ENCODE data around the gene NOP53. TPM values are rescaled to one million over a fixed set of nuclear protein-coding genes. Genes with fewer than 3 reads are reported as not detected.
A peak's percentile ranks its signal among the peaks of the same experiment; 100 is the strongest.

The NOP53 gene
- total and polyA plus RNA-seq, 2 of the 13 experiments (the other 11 are each of a cell fraction or from before 2014, with no cell fraction given), result 53.9 to 141 TPM

GRCh38 chr19:47760632-47760999, 15.3 kb downstream of the NOP53 start:
- no peaks in the 10 kb centered on the region for H3K9me3 ChIP-seq (ENCODE audit: low read length)
- H3K9ac ChIP-seq (ENCODE audit: insufficient read depth, low read depth, low read length), result no peak overlapping the region
- ChIA-PET CTCF (ENCODE audit: low intra/inter-chr PET ratio, low total read pairs) (no interaction called here), POLR2A (no interaction called here)
- ATAC-seq (no peak), FAIRE-seq (no peak), DNase-seq (ENCODE audit: low spot score) (no peak)
- no TSS peak for BruUV-seq (replicated peaks)
- H3K36me3 ChIP-seq (replicated peaks in 1 of 2; ENCODE audit: control insufficient read depth in 1 of 2, insufficient read depth in 2 of 2, low read length in 2 of 2), result peaks cover 7 to 22% of the 10 kb centered on the region in 2 experiments; a peak in 4 of 5 replicates
- no peaks in the 10 kb centered on the region for H3K79me2 ChIP-seq (ENCODE audit: insufficient read depth, low read length)
- H4K20me1 ChIP-seq (ENCODE audit: insufficient read depth, low read length), result 0 out of 2 replicates have a peak, but pooled peaks cover 5% of the 10 kb centered on the region
- H3K4me2 ChIP-seq (ENCODE audit: low read depth, low read length), result no peak overlapping the region
- in situ Hi-C loops (cut with HindIII; ENCODE audit: extremely low pct_ligation_motif_present, low pct_unique_long_range_greater_than_20kb), result no loop called here
- TF ChIP-seq MAFG (CRISPR knock-in tag; IDR thresholded peaks at IDR 0.05) (no peak), RXRB (CRISPR knock-in tag; IDR thresholded peaks at IDR 0.05; ENCODE audit: borderline replicate concordance) (no peak), NPAS2 (CRISPR knock-in tag; IDR thresholded peaks at IDR 0.05; ENCODE audit: borderline replicate concordance) (no peak), ZNF770 (CRISPR knock-in tag; IDR thresholded peaks at IDR 0.05) (peak; percentile 88), EED (CRISPR knock-in tag; IDR thresholded peaks at IDR 0.05) (no peak)
- H2AFZ ChIP-seq (ENCODE audit: low read length), result no peak overlapping the region
- no peak overlapping the region for H3K4me3 ChIP-seq (replicated peaks in 1 of 3; ENCODE audit: insufficient read depth in 1 of 3, low read depth in 2 of 3, low read length in 3 of 3)
- intact Hi-C loops (cut with micrococcal nuclease; ENCODE audit: unreplicated experiment), result no loop called here
- peaks cover 55% of the 10 kb centered on the region for H3K4me1 ChIP-seq (ENCODE audit: insufficient read depth, low read length)
- WGBS (ENCODE audit: low lambda C conversion rate), result 77% methylated on average over 5 of the region's 5 CpGs
- no peaks in the 10 kb centered on the region for H3K27me3 ChIP-seq (ENCODE audit: control insufficient read depth in 1 of 2, insufficient read depth in 2 of 2, low read length in 2 of 2)
- H3K27ac ChIP-seq (ENCODE audit: extremely low read length, insufficient read depth, low read length), result no peak overlapping the region

DNA sequence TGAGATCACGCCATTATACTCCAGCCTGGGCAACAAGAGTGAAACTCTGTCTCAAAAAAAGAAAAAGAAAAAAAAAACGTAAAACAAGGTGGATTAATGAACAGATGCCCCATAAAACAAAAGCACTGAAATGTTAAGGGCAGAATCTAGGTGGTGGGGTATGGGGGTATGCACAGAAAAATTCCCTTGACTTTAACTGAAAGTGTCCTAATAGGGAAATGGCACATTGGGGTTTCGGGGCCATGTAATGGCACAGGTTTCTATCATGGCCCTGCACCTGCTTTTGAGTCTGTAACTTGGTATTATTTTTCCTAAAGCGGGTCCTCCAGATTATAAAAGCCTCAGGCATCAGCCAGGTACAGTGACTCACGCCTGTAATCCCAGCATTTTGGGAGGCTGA, 16.2 kb downstream of the NOP53 start:
- H3K9me3 ChIP-seq (ENCODE audit: low read length), result no peaks in the 10 kb centered on the region
- no peak overlapping the region for H2AFZ ChIP-seq (ENCODE audit: low read length)
- POLR2A ChIA-PET, result no interaction called here
- no peaks in the 10 kb centered on the region for H3K79me2 ChIP-seq (ENCODE audit: insufficient read depth, low read length)
- no peak overlapping the region for H3K4me2 ChIP-seq (ENCODE audit: low read depth, low read length)
- DNase-seq (ENCODE audit: low spot score) (no peak), ATAC-seq (no peak), FAIRE-seq (no peak)
- peaks cover 1 to 13% of the 10 kb centered on the region in 2 experiments; a peak in 3 of 5 replicates for H3K36me3 ChIP-seq (replicated peaks in 1 of 2; ENCODE audit: control insufficient read depth in 1 of 2, insufficient read depth in 2 of 2, low read length in 2 of 2)
- H3K27me3 ChIP-seq (ENCODE audit: control insufficient read depth in 1 of 2, insufficient read depth in 2 of 2, low read length in 2 of 2), result no peaks in the 10 kb centered on the region
- H3K9ac ChIP-seq (ENCODE audit: insufficient read depth, low read depth, low read length), result no peak overlapping the region
- H4K20me1 ChIP-seq (ENCODE audit: insufficient read depth, low read length), result 0 out of 2 replicates have a peak, but pooled peaks cover 5% of the 10 kb centered on the region
- no peak overlapping the region for H3K4me3 ChIP-seq (replicated peaks in 1 of 3; ENCODE audit: insufficient read depth in 1 of 3, low read depth in 2 of 3, low read length in 3 of 3)
- in situ Hi-C loops (cut with HindIII; ENCODE audit: extremely low pct_ligation_motif_present, low pct_unique_long_range_greater_than_20kb) (no loop called here), intact Hi-C loops (cut with micrococcal nuclease; ENCODE audit: unreplicated experiment) (no loop called here)
- CTCF ChIA-PET (ENCODE audit: low intra/inter-chr PET ratio, low total read pairs), result no interaction called here
- no peak overlapping the region for H3K27ac ChIP-seq (ENCODE audit: extremely low read length, insufficient read depth, low read length)
- BruUV-seq (replicated peaks), result no TSS peak
- WGBS (ENCODE audit: low lambda C conversion rate), result 83% methylated on average over 5 of the region's 5 CpGs
- peaks cover 57% of the 10 kb centered on the region for H3K4me1 ChIP-seq (ENCODE audit: insufficient read depth, low read length)
- no peak for TF ChIP-seq ZNF276 (CRISPR knock-in tag; IDR thresholded peaks at IDR 0.05; ENCODE audit: low read depth)
- no peak for TF ChIP-seq ZBTB37 (CRISPR knock-in tag; IDR thresholded peaks at IDR 0.05)
- no peak for TF ChIP-seq RFX5 (IDR thresholded peaks at IDR 0.05; ENCODE audit: low read depth, low read length)
- TF ChIP-seq ZBTB42 (CRISPR knock-in tag; IDR thresholded peaks at IDR 0.05), result no peak
- TF ChIP-seq, protein P1, sequence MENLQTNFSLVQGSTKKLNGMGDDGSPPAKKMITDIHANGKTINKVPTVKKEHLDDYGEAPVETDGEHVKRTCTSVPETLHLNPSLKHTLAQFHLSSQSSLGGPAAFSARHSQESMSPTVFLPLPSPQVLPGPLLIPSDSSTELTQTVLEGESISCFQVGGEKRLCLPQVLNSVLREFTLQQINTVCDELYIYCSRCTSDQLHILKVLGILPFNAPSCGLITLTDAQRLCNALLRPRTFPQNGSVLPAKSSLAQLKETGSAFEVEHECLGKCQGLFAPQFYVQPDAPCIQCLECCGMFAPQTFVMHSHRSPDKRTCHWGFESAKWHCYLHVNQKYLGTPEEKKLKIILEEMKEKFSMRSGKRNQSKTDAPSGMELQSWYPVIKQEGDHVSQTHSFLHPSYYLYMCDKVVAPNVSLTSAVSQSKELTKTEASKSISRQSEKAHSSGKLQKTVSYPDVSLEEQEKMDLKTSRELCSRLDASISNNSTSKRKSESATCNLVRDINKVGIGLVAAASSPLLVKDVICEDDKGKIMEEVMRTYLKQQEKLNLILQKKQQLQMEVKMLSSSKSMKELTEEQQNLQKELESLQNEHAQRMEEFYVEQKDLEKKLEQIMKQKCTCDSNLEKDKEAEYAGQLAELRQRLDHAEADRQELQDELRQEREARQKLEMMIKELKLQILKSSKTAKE (CRISPR knock-in tag; IDR thresholded peaks at IDR 0.05; ENCODE audit: borderline replicate concordance), result no peak
- no peak for TF ChIP-seq KLF11 (CRISPR knock-in tag; IDR thresholded peaks at IDR 0.05)
